IMR-90 (cell line): ENCODE data around the gene MLLT3. TPM values are rescaled to one million over a fixed set of nuclear protein-coding genes. Genes with fewer than 3 reads are reported as not detected.

ENCODE experiments used
- ATAC-seq: fragments of 200-7000 bp; cut with Tn5 transposase; 2 replicates; pipeline ENCODE4 v1.9.1; 2020; ENCODE audit warnings: low read depth, mild to moderate bottlenecking, moderate library complexity
- BruUV-seq: library from RNA; stranded (reverse); fragments of 400-500 nt; replicated peaks from 2 replicates; lab custom pipeline; 2021; lab: Mats Ljungman, UMichigan
- CTCF ChIA-PET: fragments of 300-600 bp; formaldehyde crosslinking; extraction: SDS; loops from one replicate; lab custom pipeline; 2021; ENCODE audit warnings: antibody characterized with exemption; lab: Yijun Ruan, JAX
- POLR2A ChIA-PET: fragments of 300-600 bp; sonication (Branson Sonifier 250); formaldehyde crosslinking; loops from one replicate; lab custom pipeline; 2022; ENCODE audit warnings: antibody characterized with exemption; ENCODE audit not compliant: unreplicated experiment; lab: Charles Lee
- DNase-seq: peaks from one replicate; pipeline ENCODE4 v3.0.0; 2013
- H2AFZ ChIP-seq: replicated peaks from 2 replicates; pipeline ENCODE3; 2013; ENCODE audit warnings: low read length, mild to moderate bottlenecking; ENCODE audit not compliant: poor library complexity
- H2AK5ac ChIP-seq: 2 replicates; pipeline ENCODE4 v1.6.1; 2013; ENCODE audit warnings: low read depth, low read length, inconsistent platforms
- H2AK9ac ChIP-seq: replicated peaks from 2 replicates; pipeline ENCODE3; 2013; ENCODE audit warnings: mild to moderate bottlenecking, low read depth, low read length, moderate library complexity; ENCODE audit not compliant: poor library complexity
- H2BK120ac ChIP-seq: 2 replicates; pipeline ENCODE4 v1.6.1; 2013; ENCODE audit warnings: low read depth, low read length, inconsistent platforms
- H2BK15ac ChIP-seq: 3 replicates; pipeline ENCODE4 v1.6.1; 2013; ENCODE audit warnings: low read depth, low read length, inconsistent platforms
- H2BK20ac ChIP-seq: 2 replicates; pipeline ENCODE4 v1.6.1; 2013; ENCODE audit warnings: low read depth, mild to moderate bottlenecking, inconsistent platforms, low read length, moderate library complexity
- H2BK5ac ChIP-seq: 2 replicates; pipeline ENCODE4 v1.6.1; 2013; ENCODE audit warnings: mild to moderate bottlenecking, low read depth, low read length, inconsistent platforms; ENCODE audit not compliant: poor library complexity, severe bottlenecking
- H3K14ac ChIP-seq: replicated peaks from 2 replicates; pipeline ENCODE4 v1.6.1; 2013; ENCODE audit warnings: low read depth, low read length, inconsistent platforms
- H3K18ac ChIP-seq: 2 replicates; pipeline ENCODE4 v1.6.1; 2013; ENCODE audit warnings: low read depth, low read length, control low read depth
- H3K23ac ChIP-seq: 2 replicates; pipeline ENCODE4 v1.6.1; 2013; ENCODE audit warnings: low read depth, low read length, inconsistent platforms
- H3K27ac ChIP-seq: 2 replicates; pipeline ENCODE4 v1.5.1; 2013; ENCODE audit warnings: mild to moderate bottlenecking, control low read depth, low read length; ENCODE audit not compliant: insufficient read depth
- H3K27me3 ChIP-seq: 2 replicates; pipeline ENCODE4 v1.6.1; 2013; ENCODE audit warnings: low read length; ENCODE audit not compliant: control insufficient read depth, insufficient read depth
- H3K36me3 ChIP-seq: 2 replicates; pipeline ENCODE4 v1.6.1; 2013; ENCODE audit warnings: low read length, mixed read lengths; ENCODE audit not compliant: control insufficient read depth, insufficient read depth
- H3K4ac ChIP-seq: 2 replicates; pipeline ENCODE4 v1.6.1; 2013; ENCODE audit warnings: low read depth, low read length, inconsistent platforms
- H3K4me1 ChIP-seq: 2 replicates; pipeline ENCODE4 v1.6.1; 2013; ENCODE audit warnings: low read length, mixed read lengths; ENCODE audit not compliant: control insufficient read depth, insufficient read depth
- H3K4me2 ChIP-seq: 2 replicates; pipeline ENCODE4 v1.6.1; 2013; ENCODE audit warnings: low read depth, mild to moderate bottlenecking, control low read depth, low read length, moderate library complexity
- H3K4me3 ChIP-seq: 2 replicates; pipeline ENCODE4 v1.5.1; 2013; ENCODE audit warnings: low read depth, mild to moderate bottlenecking, control low read depth, low read length, moderate library complexity; ENCODE audit not compliant: insufficient read depth
- H3K56ac ChIP-seq: 2 replicates; pipeline ENCODE4 v1.6.1; 2013; ENCODE audit warnings: low read length, inconsistent platforms; ENCODE audit not compliant: insufficient read depth; ENCODE audit errors: extremely low read depth
- H3K79me1 ChIP-seq, 2 experiments: 2 replicates each; pipeline ENCODE4 v1.6.1; 2013; ENCODE audit warnings: low read length in 2 of 2, inconsistent platforms in 1 of 2, low read depth in 1 of 2
- H3K9ac ChIP-seq: 2 replicates; pipeline ENCODE4 v1.6.1; 2013; ENCODE audit warnings: low read depth, low read length, control low read depth
- H3K9me1 ChIP-seq: 2 replicates; pipeline ENCODE4 v1.6.1; 2013; ENCODE audit warnings: low read length, inconsistent platforms; ENCODE audit not compliant: insufficient read depth
- H3K9me3 ChIP-seq: 2 replicates; pipeline ENCODE4 v1.6.1; 2013; ENCODE audit warnings: low read length; ENCODE audit not compliant: control insufficient read depth, insufficient read depth
- H4K20me1 ChIP-seq: 2 replicates; pipeline ENCODE4 v1.6.1; 2013; ENCODE audit warnings: low read length, inconsistent platforms; ENCODE audit not compliant: insufficient read depth
- H4K5ac ChIP-seq: 2 replicates; pipeline ENCODE4 v1.6.1; 2013; ENCODE audit warnings: mild to moderate bottlenecking, low read depth, low read length, control low read depth
- H4K8ac ChIP-seq, 2 experiments: 2 replicates each; pipeline ENCODE4 v1.6.1; 2013; ENCODE audit warnings: low read depth in 2 of 2, low read length in 2 of 2, control low read depth in 1 of 2, inconsistent platforms in 1 of 2
- H4K91ac ChIP-seq: 2 replicates; pipeline ENCODE4 v1.6.1; 2013; ENCODE audit warnings: low read depth, low read length, inconsistent platforms; ENCODE audit not compliant: insufficient read depth
- CEBPB ChIP-seq: IDR thresholded peaks from 2 replicates; pipeline ENCODE4 v1.6.1; 2012; ENCODE audit warnings: low read depth, low read length, improper control_type of control experiment
- FOS ChIP-seq: fragments of 150-350 bp; IDR thresholded peaks from 2 replicates; pipeline ENCODE4 v1.6.1; 2016; ENCODE audit warnings: low read depth, low read length
- MAFK ChIP-seq: IDR thresholded peaks from 2 replicates; pipeline ENCODE4 v1.6.1; 2012; ENCODE audit warnings: low read depth, low read length, improper control_type of control experiment
- MXI1 ChIP-seq: IDR thresholded peaks from 2 replicates; pipeline ENCODE4 v1.6.1; 2012; ENCODE audit warnings: low read depth, mild to moderate bottlenecking, low read length, moderate library complexity, borderline replicate concordance
- NFE2L2 ChIP-seq: fragments of 150-350 bp; IDR thresholded peaks from 2 replicates; pipeline ENCODE4 v1.6.1; 2016; ENCODE audit warnings: low read depth, mild to moderate bottlenecking, low read length
- POLR2A ChIP-seq: IDR thresholded peaks from 2 replicates; pipeline ENCODE4 v1.6.1; 2012; ENCODE audit warnings: mild to moderate bottlenecking, low read depth, low read length
- RAD21 ChIP-seq: IDR thresholded peaks from 2 replicates; pipeline ENCODE4 v1.6.1; 2012; ENCODE audit warnings: low read length, improper control_type of control experiment
- RFX5 ChIP-seq: IDR thresholded peaks from 2 replicates; pipeline ENCODE4 v1.8.0; 2012; ENCODE audit warnings: low read depth, mild to moderate bottlenecking, low read length, moderate library complexity
- SMC3 ChIP-seq: fragments of 150-350 bp; IDR thresholded peaks from 2 replicates; pipeline ENCODE4 v1.6.1; 2016; ENCODE audit warnings: low read depth, mild to moderate bottlenecking, antibody characterized with exemption, low read length, moderate library complexity
- WGBS, 2 experiments: methylation state at CpG; one replicate each; pipeline versions ENCODE4 v1.1.5 to v1.1.7; 2013; ENCODE audit warnings: missing lambda C conversion rate in 2 of 2; ENCODE audit not compliant: insufficient read length in 1 of 2; ENCODE audit errors: extremely low coverage in 2 of 2; 5-methylcytosine and 5-hydroxymethylcytosine counted together
- dilution Hi-C: fragments of 300-500 bp; cut with HindIII; formaldehyde crosslinking; loops from one replicate; pipeline ENCODE4 v1.14.3; 2018; ENCODE audit warnings: low sequenced_read_pairs; ENCODE audit not compliant: unreplicated experiment
- in situ Hi-C: fragments of 300-500 bp; cut with MboI; formaldehyde crosslinking; loops from 3 replicates; pipeline ENCODE4 v1.14.3; 2019; ENCODE audit warnings: low sequenced_read_pairs, inconsistent platforms, mixed read lengths
- intact Hi-C: fragments of 100-400 bp; cut with micrococcal nuclease; formaldehyde crosslinking; loops from 2 replicates; pipeline ENCODE4 v1.10.0; 2022
- polyA plus RNA-seq, 3 experiments: library from polyadenylated mRNA; depleted of rRNA; stranded (reverse); fragments of >200 nt; gene quantifications; 2 replicates each; pipeline ENCODE4 v1.2.3, GENCODE V29; 2012; ENCODE audit warnings: low replicate concordance in 1 of 3
- total RNA-seq: library from RNA; depleted of rRNA; stranded (reverse); fragments of >200 nt; gene quantifications from 2 replicates; pipeline ENCODE4 v1.2.3, GENCODE V29; 2012
- TF ChIP-seq, protein P1 (sequence below): fragments of 150-350 bp; IDR thresholded peaks from 2 replicates; pipeline ENCODE4 v1.6.1; 2016; ENCODE audit warnings: low read depth, mild to moderate bottlenecking, low read length, moderate library complexity, borderline replicate concordance
- TF ChIP-seq, protein P2 (sequence below): conservative IDR thresholded peaks from 2 replicates; pipeline ENCODE4 v1.5.1; 2012; ENCODE audit warnings: mild to moderate bottlenecking, low read depth, low read length, improper control_type of control experiment

The MLLT3 gene
- total and polyA plus RNA-seq, 2 of the 4 experiments (the other 2 are of a cell fraction), result 10.4 to 21.1 TPM

DNA sequence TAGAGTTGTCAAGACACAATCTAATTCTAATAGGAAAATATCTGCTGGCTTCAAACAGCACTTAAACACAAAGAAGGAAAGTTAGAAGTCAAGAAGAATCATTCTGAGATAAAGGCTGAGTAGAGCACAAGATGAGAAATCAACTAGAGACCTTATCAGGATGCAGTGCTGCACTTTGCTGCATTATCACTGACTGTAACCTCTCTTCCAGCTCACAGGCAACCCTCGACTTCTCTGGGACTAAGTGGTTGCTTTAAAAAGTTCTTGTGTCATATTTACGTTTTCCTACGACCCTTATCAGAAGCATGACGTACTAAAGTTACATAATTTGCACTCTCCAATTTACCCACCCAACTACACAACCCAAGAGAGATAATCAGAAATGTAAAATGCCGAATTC is 176.1 kb downstream of the MLLT3 start:
- no peak for ATAC-seq
- CTCF ChIA-PET, result no interaction called here
- dilution Hi-C loops (no loop called here), in situ Hi-C loops (no loop called here), intact Hi-C loops (no loop called here)
- Histone ChIP-seq H3K4ac (no peak overlapping the region), H4K20me1 (no peaks in the 10 kb centered on the region; the same call in 1 of the 2 replicates), H4K91ac (no peak overlapping the region), H3K36me3 (no peaks in the 10 kb centered on the region), H3K4me1 (no peaks in the 10 kb centered on the region), H3K9me1 (no peaks in the 10 kb centered on the region), H2BK15ac (no peak overlapping the region), H3K9me3 (no peaks in the 10 kb centered on the region), H3K14ac (no peak overlapping the region), H2AFZ (no peak overlapping the region), H3K79me1 (0 out of 4 replicates have a peak, but pooled peaks cover 2 to 3% of the 10 kb centered on the region in 2 experiments), H2AK9ac (no peak overlapping the region), H3K18ac (no peak overlapping the region), H3K4me2 (no peak overlapping the region), H2BK5ac (no peak overlapping the region), H3K56ac (no peak overlapping the region), H2AK5ac (no peak overlapping the region), H4K5ac (no peak overlapping the region), H2BK20ac (no peak overlapping the region), H2BK120ac (no peak overlapping the region), H3K23ac (no peak overlapping the region), H3K4me3 (no peak overlapping the region), H3K9ac (no peak overlapping the region), H4K8ac (no peak overlapping the region), H3K27me3 (no peaks in the 10 kb centered on the region), H3K27ac (no peak overlapping the region)
- POLR2A ChIA-PET, result no interaction called here
- BruUV-seq, result no TSS peak
- WGBS, 2 experiments, result no CpG with 5 or more reads among the region's 5 CpGs
- TF ChIP-seq SMC3 (no peak), FOS (no peak), POLR2A (no peak), RAD21 (no peak), NFE2L2 (no peak), MAFK (no peak), CEBPB (no peak), RFX5 (no peak), MXI1 (no peak)
- TF ChIP-seq, protein P1, sequence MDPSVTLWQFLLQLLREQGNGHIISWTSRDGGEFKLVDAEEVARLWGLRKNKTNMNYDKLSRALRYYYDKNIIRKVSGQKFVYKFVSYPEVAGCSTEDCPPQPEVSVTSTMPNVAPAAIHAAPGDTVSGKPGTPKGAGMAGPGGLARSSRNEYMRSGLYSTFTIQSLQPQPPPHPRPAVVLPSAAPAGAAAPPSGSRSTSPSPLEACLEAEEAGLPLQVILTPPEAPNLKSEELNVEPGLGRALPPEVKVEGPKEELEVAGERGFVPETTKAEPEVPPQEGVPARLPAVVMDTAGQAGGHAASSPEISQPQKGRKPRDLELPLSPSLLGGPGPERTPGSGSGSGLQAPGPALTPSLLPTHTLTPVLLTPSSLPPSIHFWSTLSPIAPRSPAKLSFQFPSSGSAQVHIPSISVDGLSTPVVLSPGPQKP, result no peak
- TF ChIP-seq, protein P2, sequence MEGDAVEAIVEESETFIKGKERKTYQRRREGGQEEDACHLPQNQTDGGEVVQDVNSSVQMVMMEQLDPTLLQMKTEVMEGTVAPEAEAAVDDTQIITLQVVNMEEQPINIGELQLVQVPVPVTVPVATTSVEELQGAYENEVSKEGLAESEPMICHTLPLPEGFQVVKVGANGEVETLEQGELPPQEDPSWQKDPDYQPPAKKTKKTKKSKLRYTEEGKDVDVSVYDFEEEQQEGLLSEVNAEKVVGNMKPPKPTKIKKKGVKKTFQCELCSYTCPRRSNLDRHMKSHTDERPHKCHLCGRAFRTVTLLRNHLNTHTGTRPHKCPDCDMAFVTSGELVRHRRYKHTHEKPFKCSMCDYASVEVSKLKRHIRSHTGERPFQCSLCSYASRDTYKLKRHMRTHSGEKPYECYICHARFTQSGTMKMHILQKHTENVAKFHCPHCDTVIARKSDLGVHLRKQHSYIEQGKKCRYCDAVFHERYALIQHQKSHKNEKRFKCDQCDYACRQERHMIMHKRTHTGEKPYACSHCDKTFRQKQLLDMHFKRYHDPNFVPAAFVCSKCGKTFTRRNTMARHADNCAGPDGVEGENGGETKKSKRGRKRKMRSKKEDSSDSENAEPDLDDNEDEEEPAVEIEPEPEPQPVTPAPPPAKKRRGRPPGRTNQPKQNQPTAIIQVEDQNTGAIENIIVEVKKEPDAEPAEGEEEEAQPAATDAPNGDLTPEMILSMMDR, result no peak
- no peak for DNase-seq
